ENCODE data around the gene TMEM150C.

DNA sequence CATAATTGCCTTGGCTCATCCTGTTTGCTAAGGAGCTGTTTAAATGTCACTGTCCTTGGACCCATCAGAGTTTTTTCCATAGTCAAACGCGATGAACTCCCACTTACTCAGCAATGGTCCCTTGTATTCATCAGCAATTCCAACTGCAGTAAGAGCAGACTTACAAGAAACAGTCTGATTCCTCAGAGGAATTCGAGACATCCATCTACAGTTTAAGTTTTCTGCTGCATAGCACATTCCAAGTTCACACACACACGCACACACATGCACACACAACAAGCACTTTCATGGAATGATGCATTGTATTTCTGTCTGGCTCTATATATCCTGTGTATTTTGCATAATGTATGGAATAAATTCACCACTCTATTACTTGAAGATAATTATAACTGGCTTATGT lies 32.7 kb upstream of the TMEM150C start:
- TF ChIP-seq, protein P1, sequence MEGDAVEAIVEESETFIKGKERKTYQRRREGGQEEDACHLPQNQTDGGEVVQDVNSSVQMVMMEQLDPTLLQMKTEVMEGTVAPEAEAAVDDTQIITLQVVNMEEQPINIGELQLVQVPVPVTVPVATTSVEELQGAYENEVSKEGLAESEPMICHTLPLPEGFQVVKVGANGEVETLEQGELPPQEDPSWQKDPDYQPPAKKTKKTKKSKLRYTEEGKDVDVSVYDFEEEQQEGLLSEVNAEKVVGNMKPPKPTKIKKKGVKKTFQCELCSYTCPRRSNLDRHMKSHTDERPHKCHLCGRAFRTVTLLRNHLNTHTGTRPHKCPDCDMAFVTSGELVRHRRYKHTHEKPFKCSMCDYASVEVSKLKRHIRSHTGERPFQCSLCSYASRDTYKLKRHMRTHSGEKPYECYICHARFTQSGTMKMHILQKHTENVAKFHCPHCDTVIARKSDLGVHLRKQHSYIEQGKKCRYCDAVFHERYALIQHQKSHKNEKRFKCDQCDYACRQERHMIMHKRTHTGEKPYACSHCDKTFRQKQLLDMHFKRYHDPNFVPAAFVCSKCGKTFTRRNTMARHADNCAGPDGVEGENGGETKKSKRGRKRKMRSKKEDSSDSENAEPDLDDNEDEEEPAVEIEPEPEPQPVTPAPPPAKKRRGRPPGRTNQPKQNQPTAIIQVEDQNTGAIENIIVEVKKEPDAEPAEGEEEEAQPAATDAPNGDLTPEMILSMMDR (IDR thresholded peaks at IDR 0.05; ENCODE audit: insufficient read depth, low read length) = no peak
- TF ChIP-seq, protein P2, sequence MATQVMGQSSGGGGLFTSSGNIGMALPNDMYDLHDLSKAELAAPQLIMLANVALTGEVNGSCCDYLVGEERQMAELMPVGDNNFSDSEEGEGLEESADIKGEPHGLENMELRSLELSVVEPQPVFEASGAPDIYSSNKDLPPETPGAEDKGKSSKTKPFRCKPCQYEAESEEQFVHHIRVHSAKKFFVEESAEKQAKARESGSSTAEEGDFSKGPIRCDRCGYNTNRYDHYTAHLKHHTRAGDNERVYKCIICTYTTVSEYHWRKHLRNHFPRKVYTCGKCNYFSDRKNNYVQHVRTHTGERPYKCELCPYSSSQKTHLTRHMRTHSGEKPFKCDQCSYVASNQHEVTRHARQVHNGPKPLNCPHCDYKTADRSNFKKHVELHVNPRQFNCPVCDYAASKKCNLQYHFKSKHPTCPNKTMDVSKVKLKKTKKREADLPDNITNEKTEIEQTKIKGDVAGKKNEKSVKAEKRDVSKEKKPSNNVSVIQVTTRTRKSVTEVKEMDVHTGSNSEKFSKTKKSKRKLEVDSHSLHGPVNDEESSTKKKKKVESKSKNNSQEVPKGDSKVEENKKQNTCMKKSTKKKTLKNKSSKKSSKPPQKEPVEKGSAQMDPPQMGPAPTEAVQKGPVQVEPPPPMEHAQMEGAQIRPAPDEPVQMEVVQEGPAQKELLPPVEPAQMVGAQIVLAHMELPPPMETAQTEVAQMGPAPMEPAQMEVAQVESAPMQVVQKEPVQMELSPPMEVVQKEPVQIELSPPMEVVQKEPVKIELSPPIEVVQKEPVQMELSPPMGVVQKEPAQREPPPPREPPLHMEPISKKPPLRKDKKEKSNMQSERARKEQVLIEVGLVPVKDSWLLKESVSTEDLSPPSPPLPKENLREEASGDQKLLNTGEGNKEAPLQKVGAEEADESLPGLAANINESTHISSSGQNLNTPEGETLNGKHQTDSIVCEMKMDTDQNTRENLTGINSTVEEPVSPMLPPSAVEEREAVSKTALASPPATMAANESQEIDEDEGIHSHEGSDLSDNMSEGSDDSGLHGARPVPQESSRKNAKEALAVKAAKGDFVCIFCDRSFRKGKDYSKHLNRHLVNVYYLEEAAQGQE (IDR thresholded peaks at IDR 0.05; ENCODE audit: insufficient replicate concordance, low read depth) = no peak
- TF ChIP-seq POLR2AphosphoS5 (IDR thresholded peaks at IDR 0.05; ENCODE audit: low read depth) = no peak
